NT2/D1 (cell line): Measurements from ENCODE around the gene DGKE.

Experiments
- SUZ12 ChIP-seq: IDR thresholded peaks from 2 replicates; pipeline ENCODE4 v1.6.1; 2011; ENCODE audit not compliant: insufficient read length, insufficient read depth; ENCODE audit errors: extremely low read depth
- YY1 ChIP-seq: IDR thresholded peaks from 2 replicates; pipeline ENCODE4 v1.6.1; 2011; ENCODE audit not compliant: insufficient read length, insufficient read depth
- ZNF274 ChIP-seq: IDR thresholded peaks from 2 replicates; pipeline ENCODE4 v1.6.1; 2011; ENCODE audit warnings: mild to moderate bottlenecking, low read depth, low read length

- no peak for TF ChIP-seq YY1
- no peak for TF ChIP-seq ZNF274
- no peak for TF ChIP-seq SUZ12
These were observed 12.0 kb downstream of the DGKE start for GRCh38 chr17:56845934-56846333.
